ENCODE data around the gene MYO7A.

DNA sequence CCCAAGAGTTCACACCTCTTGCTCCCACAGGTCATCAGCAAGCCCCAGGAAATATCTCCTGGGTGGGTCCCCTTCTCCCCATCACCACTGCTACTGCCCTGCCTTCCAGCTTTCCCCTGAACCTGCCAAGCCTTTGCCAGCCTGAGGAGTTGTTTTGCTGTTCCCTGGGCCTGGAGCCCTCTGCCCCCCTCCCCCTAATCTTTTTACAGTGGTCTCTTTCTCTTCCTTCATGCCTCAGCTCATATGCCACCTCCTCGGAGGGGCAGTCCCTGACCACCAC is 18.9 kb downstream of the MYO7A start:
- TF ChIP-seq, protein P1, sequence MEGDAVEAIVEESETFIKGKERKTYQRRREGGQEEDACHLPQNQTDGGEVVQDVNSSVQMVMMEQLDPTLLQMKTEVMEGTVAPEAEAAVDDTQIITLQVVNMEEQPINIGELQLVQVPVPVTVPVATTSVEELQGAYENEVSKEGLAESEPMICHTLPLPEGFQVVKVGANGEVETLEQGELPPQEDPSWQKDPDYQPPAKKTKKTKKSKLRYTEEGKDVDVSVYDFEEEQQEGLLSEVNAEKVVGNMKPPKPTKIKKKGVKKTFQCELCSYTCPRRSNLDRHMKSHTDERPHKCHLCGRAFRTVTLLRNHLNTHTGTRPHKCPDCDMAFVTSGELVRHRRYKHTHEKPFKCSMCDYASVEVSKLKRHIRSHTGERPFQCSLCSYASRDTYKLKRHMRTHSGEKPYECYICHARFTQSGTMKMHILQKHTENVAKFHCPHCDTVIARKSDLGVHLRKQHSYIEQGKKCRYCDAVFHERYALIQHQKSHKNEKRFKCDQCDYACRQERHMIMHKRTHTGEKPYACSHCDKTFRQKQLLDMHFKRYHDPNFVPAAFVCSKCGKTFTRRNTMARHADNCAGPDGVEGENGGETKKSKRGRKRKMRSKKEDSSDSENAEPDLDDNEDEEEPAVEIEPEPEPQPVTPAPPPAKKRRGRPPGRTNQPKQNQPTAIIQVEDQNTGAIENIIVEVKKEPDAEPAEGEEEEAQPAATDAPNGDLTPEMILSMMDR (IDR thresholded peaks at IDR 0.05) = no peak
- TF ChIP-seq POLR2A (IDR thresholded peaks at IDR 0.05) = no peak

All from thyroid gland (tissue), 4 donors.